Neural cell (in vitro differentiated cells): ENCODE measurements around the gene HAAO. TPM values are rescaled to one million over a fixed set of nuclear protein-coding genes. Genes with fewer than 3 reads are reported as not detected.

Experiments used
- H2AFZ ChIP-seq: fragments of 200-600, 300-800 bp; sonication (generic), shearing (Covaris generic); 2 replicates; pipeline ENCODE4 v1.6.0; 2014; ENCODE audit warnings: low read depth, mild to moderate bottlenecking, antibody characterized with exemption, low read length, moderate library complexity
- H3F3A ChIP-seq: fragments of 200-600 bp; shearing (Covaris generic); 2 replicates; pipeline ENCODE4 v1.6.1; 2016; ENCODE audit warnings: mild to moderate bottlenecking, moderate library complexity, mixed read lengths, antibody characterized with exemption, low read length; ENCODE audit not compliant: insufficient read depth, poor library complexity, severe bottlenecking
- H3K27ac ChIP-seq: fragments of 200-600, 300-800 bp; sonication (generic), shearing (Covaris generic); 2 replicates; pipeline ENCODE4 v1.5.1; 2014; ENCODE audit warnings: mild to moderate bottlenecking, low read length, moderate library complexity
- H3K27me3 ChIP-seq: fragments of 300-800, 200-600 bp; sonication (generic), shearing (Covaris generic); 2 replicates; pipeline ENCODE4 v1.6.0; 2014; ENCODE audit warnings: mild to moderate bottlenecking, low read depth, low read length, moderate library complexity; ENCODE audit not compliant: insufficient read depth
- H3K36me3 ChIP-seq: fragments of 300-800, 200-600 bp; sonication (generic), shearing (Covaris generic); 2 replicates; pipeline ENCODE4 v1.5.1; 2014; ENCODE audit warnings: mild to moderate bottlenecking, antibody characterized with exemption, low read length, moderate library complexity; ENCODE audit not compliant: insufficient read depth
- H3K4me2 ChIP-seq: fragments of 300-800, 200-600 bp; sonication (generic), shearing (Covaris generic); 2 replicates; pipeline ENCODE4 v1.6.0; 2014; ENCODE audit warnings: mild to moderate bottlenecking, low read length
- H3K4me3 ChIP-seq: fragments of 300-800, 200-600 bp; sonication (generic), shearing (Covaris generic); 2 replicates; pipeline ENCODE4 v1.5.1; 2014; ENCODE audit warnings: mild to moderate bottlenecking, low read length, moderate library complexity
- H3K79me2 ChIP-seq: fragments of 200-600 bp; shearing (Covaris generic); replicated peaks from 2 replicates; pipeline ENCODE4 v1.6.0; 2014; ENCODE audit warnings: mild to moderate bottlenecking, low read length, moderate library complexity; ENCODE audit not compliant: insufficient read depth
- H3K9ac ChIP-seq: fragments of 300-800, 200-600 bp; sonication (generic), shearing (Covaris generic); 2 replicates; pipeline ENCODE4 v1.6.1; 2016; ENCODE audit warnings: mild to moderate bottlenecking, low read length, mixed read lengths
- H3K9me2 ChIP-seq: fragments of 200-600 bp; shearing (Covaris generic); 2 replicates; pipeline ENCODE4 v1.6.1; 2016; ENCODE audit warnings: mild to moderate bottlenecking, low read length, mixed read lengths; ENCODE audit not compliant: insufficient read depth
- H3K9me3 ChIP-seq: fragments of 200-600, 300-800 bp; sonication (generic), shearing (Covaris generic); 2 replicates; pipeline ENCODE4 v1.6.1; 2016; ENCODE audit warnings: mild to moderate bottlenecking, mixed run types, low read length, moderate library complexity, mixed read lengths
- H4K20me1 ChIP-seq: fragments of 200-600 bp; shearing (Covaris generic); 2 replicates; pipeline ENCODE4 v1.6.1; 2016; ENCODE audit warnings: mild to moderate bottlenecking, mixed run types; ENCODE audit not compliant: insufficient read depth
- EP300 ChIP-seq: fragments of 450-650 bp; conservative IDR thresholded peaks from 2 replicates; pipeline ENCODE4 v1.6.1; 2014; ENCODE audit warnings: antibody characterized with exemption, mild to moderate bottlenecking, moderate library complexity; ENCODE audit not compliant: poor library complexity, severe bottlenecking
- EZH2 ChIP-seq: fragments of 200-600, 300-800 bp; shearing (Covaris generic), sonication (generic); IDR thresholded peaks from 2 replicates; pipeline ENCODE4 v1.6.1; 2014; ENCODE audit warnings: antibody characterized with exemption, low read length, borderline replicate concordance, mild to moderate bottlenecking; ENCODE audit not compliant: insufficient read depth, poor library complexity, severe bottlenecking
- MXI1 ChIP-seq: fragments of 450-650 bp; conservative IDR thresholded peaks from 2 replicates; pipeline ENCODE4 v1.6.1; 2014; ENCODE audit warnings: antibody characterized with exemption, mild to moderate bottlenecking; ENCODE audit not compliant: poor library complexity, severe bottlenecking
- POLR2AphosphoS5 ChIP-seq: IDR thresholded peaks from 2 replicates; pipeline ENCODE4 v1.6.1; 2012
- RAD21 ChIP-seq: fragments of 450-650 bp; conservative IDR thresholded peaks from 2 replicates; pipeline ENCODE4 v1.6.1; 2014; ENCODE audit warnings: antibody characterized with exemption, mild to moderate bottlenecking, moderate library complexity
- SMC3 ChIP-seq: fragments of 450-650 bp; conservative IDR thresholded peaks from 2 replicates; pipeline ENCODE4 v1.6.1; 2014; ENCODE audit warnings: antibody characterized with exemption, mild to moderate bottlenecking, moderate library complexity; ENCODE audit not compliant: poor library complexity
- TAF1 ChIP-seq: IDR thresholded peaks from 2 replicates; pipeline ENCODE4 v1.6.1; 2012; ENCODE audit warnings: low read depth
- polyA plus RNA-seq: library from polyadenylated mRNA; depleted of rRNA; stranded (reverse); fragments of >200 nt; gene quantifications from 2 replicates; pipeline ENCODE4 v1.2.3, GENCODE V29; 2014
- TF ChIP-seq, protein P1 (sequence below): fragments of 450-650 bp; IDR thresholded peaks from 2 replicates; pipeline ENCODE4 v1.5.1; 2014; ENCODE audit warnings: antibody characterized with exemption, mild to moderate bottlenecking, moderate library complexity; ENCODE audit not compliant: poor library complexity, severe bottlenecking
- TF ChIP-seq, protein P2 (sequence below): IDR thresholded peaks from 2 replicates; pipeline ENCODE4 v1.6.1; 2012; ENCODE audit warnings: borderline replicate concordance

Gene HAAO
- polyA plus RNA-seq, 1 donor from 2014 or later, result not detected

- no peaks in the 10 kb centered on the region for H3K79me2 ChIP-seq
- no peaks in the 10 kb centered on the region for H4K20me1 ChIP-seq
- H3K9me2 ChIP-seq, result no peaks in the 10 kb centered on the region
- H3K4me2 ChIP-seq, result no peak overlapping the region
- H3K27me3 ChIP-seq, result no peaks in the 10 kb centered on the region
- no peak overlapping the region for H3K27ac ChIP-seq
- no peak for TF ChIP-seq TAF1
- no peaks in the 10 kb centered on the region for H3K36me3 ChIP-seq
- no peak overlapping the region for H2AFZ ChIP-seq
- H3F3A ChIP-seq, result no peaks in the 10 kb centered on the region
- H3K9ac ChIP-seq, result no peak overlapping the region
- H3K9me3 ChIP-seq, result no peaks in the 10 kb centered on the region
- H3K4me3 ChIP-seq, result no peak overlapping the region
These were observed 45.8 kb upstream of the HAAO start for GRCh38 chr2:42838133-42838532.

DNA sequence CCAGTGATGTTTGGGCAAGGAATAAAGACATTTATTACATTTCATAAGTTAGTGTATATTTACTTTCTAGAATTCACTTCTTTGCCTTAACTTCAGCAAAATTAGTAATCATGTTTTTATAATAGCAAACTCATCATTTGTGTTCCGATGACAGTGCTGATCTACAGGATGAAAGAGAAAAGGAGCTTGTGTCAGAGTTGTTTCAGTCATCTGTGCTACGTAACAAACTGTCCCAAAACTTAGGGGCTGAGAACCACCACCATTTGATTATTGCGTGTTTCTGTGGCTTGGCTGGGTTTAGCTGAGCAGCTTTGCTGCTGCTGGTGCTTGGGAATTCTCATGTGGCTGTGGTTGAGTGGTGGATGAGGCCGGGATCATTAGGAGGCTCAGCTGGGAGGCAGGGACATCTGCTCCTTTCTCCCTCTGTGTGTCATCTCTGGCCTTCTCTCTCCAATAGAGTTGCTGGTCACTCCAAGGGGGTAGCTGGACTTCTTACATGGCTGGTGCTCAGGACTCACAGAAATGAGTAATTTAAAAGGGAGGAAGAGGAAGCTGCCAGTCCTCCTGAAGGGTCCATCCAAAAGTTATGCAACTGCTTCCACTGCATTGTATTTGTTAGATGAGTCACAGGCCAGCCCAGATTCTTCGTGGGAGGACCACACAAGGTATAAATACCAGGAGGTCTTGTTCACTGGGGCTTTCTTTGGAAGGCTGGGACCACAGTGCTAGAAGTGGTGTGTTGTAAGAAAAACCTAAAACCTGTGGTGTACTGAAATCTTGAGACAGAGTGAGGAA lies 43.4 kb upstream of the HAAO start:
- Histone ChIP-seq H3K79me2 (no peaks in the 10 kb centered on the region), H3K4me3 (no peak overlapping the region), H3K9ac (no peak overlapping the region), H3K9me2 (no peaks in the 10 kb centered on the region), H3K27ac (no peak overlapping the region), H2AFZ (no peak overlapping the region), H3K9me3 (no peaks in the 10 kb centered on the region), H4K20me1 (no peaks in the 10 kb centered on the region), H3K4me2 (no peak overlapping the region), H3F3A (no peaks in the 10 kb centered on the region), H3K36me3 (no peaks in the 10 kb centered on the region), H3K27me3 (no peaks in the 10 kb centered on the region)
- TF ChIP-seq POLR2AphosphoS5, result no peak
- TF ChIP-seq TAF1, result no peak
- TF ChIP-seq, protein P1, sequence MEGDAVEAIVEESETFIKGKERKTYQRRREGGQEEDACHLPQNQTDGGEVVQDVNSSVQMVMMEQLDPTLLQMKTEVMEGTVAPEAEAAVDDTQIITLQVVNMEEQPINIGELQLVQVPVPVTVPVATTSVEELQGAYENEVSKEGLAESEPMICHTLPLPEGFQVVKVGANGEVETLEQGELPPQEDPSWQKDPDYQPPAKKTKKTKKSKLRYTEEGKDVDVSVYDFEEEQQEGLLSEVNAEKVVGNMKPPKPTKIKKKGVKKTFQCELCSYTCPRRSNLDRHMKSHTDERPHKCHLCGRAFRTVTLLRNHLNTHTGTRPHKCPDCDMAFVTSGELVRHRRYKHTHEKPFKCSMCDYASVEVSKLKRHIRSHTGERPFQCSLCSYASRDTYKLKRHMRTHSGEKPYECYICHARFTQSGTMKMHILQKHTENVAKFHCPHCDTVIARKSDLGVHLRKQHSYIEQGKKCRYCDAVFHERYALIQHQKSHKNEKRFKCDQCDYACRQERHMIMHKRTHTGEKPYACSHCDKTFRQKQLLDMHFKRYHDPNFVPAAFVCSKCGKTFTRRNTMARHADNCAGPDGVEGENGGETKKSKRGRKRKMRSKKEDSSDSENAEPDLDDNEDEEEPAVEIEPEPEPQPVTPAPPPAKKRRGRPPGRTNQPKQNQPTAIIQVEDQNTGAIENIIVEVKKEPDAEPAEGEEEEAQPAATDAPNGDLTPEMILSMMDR, result no peak
- no peak for TF ChIP-seq RAD21
- no peak for TF ChIP-seq SMC3
- TF ChIP-seq EZH2, result no peak
- no peak for TF ChIP-seq EP300
- TF ChIP-seq MXI1, result no peak
- TF ChIP-seq, protein P2, sequence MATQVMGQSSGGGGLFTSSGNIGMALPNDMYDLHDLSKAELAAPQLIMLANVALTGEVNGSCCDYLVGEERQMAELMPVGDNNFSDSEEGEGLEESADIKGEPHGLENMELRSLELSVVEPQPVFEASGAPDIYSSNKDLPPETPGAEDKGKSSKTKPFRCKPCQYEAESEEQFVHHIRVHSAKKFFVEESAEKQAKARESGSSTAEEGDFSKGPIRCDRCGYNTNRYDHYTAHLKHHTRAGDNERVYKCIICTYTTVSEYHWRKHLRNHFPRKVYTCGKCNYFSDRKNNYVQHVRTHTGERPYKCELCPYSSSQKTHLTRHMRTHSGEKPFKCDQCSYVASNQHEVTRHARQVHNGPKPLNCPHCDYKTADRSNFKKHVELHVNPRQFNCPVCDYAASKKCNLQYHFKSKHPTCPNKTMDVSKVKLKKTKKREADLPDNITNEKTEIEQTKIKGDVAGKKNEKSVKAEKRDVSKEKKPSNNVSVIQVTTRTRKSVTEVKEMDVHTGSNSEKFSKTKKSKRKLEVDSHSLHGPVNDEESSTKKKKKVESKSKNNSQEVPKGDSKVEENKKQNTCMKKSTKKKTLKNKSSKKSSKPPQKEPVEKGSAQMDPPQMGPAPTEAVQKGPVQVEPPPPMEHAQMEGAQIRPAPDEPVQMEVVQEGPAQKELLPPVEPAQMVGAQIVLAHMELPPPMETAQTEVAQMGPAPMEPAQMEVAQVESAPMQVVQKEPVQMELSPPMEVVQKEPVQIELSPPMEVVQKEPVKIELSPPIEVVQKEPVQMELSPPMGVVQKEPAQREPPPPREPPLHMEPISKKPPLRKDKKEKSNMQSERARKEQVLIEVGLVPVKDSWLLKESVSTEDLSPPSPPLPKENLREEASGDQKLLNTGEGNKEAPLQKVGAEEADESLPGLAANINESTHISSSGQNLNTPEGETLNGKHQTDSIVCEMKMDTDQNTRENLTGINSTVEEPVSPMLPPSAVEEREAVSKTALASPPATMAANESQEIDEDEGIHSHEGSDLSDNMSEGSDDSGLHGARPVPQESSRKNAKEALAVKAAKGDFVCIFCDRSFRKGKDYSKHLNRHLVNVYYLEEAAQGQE, result no peak
